NCI-H1436 (cell line): ENCODE data around the gene TTC13.

Experiments used
- DNase-seq: peaks from one replicate; lab custom pipeline; 2025; lab: John Stamatoyannopoulos, UW

The TTC13 gene

DNA sequence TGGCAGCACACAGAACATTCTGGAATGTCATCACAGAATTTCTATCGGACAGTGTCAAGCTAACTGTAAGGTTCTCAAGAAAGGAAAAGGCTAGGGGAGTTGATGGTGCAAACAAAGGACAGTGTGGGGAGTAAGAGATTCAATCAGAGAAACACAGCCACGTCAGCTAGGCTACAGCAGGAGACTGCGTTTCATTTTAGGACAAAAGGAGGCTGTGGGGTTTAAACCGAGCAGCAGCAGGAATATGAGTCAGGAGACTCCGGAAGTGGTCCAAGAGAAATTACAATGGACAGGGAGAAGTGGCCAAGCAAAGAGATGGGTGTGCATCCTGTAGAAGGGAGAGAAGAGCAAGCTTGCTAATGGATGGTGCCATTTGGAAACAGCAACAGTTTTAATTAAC is 72.9 kb downstream of the TTC13 start:
- no peak for DNase-seq

- no peak for DNase-seq
Observed at GRCh38 chr1:230902349-230902923, 76.2 kb downstream of the TTC13 start.

- DNase-seq = peak; percentile 57
Observed at GRCh38 chr1:230901671-230902070, 77.0 kb downstream of the TTC13 start.

- DNase-seq = no peak
Observed at GRCh38 chr1:230900984-230901383, 77.7 kb downstream of the TTC13 start.

DNA sequence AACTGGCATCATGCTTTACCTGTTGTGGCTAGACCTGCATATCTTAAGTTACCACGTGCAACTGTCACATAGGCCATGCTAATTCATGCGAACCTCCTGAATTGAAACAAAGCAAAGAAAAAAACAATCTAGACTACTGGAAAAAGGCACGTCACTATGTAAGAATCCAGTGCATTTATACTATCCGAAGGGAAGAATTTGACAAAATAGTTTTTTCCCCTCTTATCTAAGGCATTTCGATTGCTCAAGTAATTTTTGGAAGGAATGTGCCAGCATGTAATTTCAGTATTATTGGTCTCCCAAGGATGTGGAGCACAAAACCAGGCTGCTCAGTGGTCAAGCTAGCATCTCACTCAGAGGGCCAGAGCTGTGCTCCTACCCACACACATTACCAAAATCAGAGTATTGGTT is 78.8 kb downstream of the TTC13 start:
- DNase-seq = no peak

- no peak for DNase-seq
Observed at GRCh38 chr1:230898748-230899147, 79.9 kb downstream of the TTC13 start.

GRCh38 chr1:230898144-230898543 is 80.5 kb downstream of the TTC13 start:
- DNase-seq = no peak

- no peak for DNase-seq
Observed at GRCh38 chr1:230896779-230897178, 81.9 kb downstream of the TTC13 start.

GRCh38 chr1:230895452-230895851 is 83.2 kb downstream of the TTC13 start:
- no peak for DNase-seq

- DNase-seq = no peak
Observed at GRCh38 chr1:230894664-230895063, 84.0 kb downstream of the TTC13 start.

DNA sequence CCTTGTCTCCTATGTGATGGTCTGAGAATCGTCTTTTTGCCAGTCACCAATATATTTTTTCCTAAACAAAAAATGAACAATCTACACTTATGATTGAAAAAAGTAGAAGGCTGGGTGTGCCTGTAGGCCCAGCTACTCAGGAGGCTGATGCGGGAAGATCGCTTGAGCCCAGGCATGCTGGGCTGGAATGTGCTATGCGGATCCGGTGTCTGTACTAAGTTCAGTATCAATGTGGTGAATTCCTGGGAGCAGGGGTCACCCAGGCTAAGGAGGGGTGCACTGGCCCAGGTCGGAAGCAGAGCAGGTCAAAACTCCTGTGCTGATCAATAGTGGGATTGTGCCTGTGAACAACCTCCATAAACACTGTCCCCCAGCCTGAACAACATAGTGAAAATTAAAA is 84.6 kb downstream of the TTC13 start:
- no peak for DNase-seq

DNA sequence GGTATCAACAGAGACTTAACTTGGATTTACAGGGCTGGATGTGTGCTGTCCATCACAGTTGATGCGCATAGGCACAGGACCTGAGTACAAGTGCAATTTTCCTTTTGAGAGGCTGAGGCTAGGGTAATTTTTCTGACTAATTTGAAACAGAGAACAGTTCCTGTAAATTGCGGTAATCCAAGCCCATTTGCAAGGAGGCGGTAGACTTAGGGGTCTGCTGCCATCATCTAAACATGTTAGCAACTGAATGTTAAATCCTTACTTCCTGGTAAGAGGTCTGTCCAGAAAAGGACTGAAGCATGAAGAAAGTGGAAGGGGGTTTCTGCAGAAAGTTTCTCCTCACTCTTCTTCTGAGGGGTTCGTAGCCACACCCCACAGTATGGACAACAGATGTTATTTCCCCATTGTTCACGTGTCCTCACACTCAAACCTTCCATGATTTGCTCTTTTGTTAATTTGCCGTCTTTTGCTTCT is 86.6 kb downstream of the TTC13 start:
- DNase-seq = no peak

DNA sequence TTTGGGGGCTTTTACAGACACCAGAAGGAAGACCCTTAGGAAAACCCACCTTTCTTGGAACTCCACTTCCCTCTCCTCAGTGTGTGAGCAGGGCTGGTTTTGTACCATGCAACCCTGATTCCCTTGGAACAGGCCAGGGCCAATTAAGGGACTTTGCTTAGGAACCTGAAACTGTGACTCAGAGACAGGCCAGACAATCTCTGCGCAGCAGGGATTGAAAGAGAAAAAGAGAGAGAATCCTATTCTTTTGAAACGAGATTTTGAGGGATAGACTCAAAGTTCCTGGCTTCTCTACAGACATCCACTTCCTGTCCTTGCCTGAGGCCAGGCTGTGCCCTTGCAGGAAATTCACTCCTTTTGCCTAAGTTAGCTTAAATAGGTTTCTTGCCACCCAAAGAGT is 87.2 kb downstream of the TTC13 start:
- DNase-seq = no peak

DNA sequence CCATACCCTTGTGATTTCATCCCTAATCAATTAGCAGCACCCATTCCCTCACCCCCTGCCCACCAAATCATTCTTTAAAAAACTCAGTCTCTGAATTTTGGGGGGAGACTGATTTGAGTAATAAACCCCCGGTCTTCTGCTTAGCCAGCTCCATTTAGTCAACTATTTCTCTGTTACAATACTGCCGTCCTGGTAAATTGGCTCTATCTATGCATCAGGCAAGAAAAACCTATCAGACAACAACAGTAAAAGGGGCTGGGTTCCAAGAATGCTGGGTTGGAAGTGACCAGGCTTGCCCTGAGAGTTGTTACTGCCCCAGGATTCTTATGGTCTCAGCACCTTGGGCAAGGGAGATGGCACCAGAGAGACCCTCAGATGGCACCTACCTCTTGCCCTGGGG is 94.0 kb downstream of the TTC13 start:
- no peak for DNase-seq

DNA sequence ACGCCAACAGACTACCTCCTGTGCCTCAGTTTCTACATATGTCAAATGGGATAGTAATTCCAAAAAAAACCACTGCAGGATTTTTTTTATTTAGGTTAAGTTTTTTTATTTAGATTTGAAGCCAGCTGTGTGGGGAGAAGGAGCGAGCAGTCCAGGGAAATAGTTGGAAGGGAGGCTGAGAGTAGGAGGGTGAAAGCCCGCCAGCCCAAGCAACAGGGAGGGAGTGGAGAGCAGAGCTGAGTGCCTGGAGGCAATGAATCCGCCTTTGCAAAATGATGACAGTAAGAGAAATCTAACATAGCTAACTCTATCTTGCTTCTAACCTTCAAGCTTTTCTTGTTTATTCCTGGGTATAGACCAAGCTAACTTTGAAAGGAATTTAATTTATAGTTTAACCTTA is 94.7 kb downstream of the TTC13 start:
- no peak for DNase-seq

DNA sequence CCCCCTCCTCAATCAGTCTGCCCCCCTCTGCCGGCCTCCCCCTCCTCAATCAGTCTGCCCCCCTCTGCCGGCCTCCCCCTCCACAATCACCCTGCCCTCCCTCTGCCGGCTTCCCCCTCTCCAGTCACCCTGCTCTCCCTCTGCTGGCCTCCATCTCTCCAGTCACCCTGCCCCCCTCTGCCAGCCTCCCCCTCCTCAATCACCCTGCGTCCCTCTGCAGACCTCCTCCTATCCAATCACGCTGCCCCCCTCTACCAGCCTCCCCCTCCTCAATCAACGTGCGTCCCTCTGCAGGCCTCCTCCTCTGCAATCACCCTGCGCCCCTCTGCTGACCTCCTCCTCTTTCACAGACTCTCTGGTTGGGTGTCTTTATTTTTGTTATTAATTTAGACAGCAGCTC is 98.9 kb downstream of the TTC13 start:
- DNase-seq = no peak

- DNase-seq = no peak
Observed at GRCh38 chr1:230878591-230878990, 100.1 kb downstream of the TTC13 start.

- no peak for DNase-seq
Observed at GRCh38 chr1:230877924-230878590, 100.6 kb downstream of the TTC13 start.

DNA sequence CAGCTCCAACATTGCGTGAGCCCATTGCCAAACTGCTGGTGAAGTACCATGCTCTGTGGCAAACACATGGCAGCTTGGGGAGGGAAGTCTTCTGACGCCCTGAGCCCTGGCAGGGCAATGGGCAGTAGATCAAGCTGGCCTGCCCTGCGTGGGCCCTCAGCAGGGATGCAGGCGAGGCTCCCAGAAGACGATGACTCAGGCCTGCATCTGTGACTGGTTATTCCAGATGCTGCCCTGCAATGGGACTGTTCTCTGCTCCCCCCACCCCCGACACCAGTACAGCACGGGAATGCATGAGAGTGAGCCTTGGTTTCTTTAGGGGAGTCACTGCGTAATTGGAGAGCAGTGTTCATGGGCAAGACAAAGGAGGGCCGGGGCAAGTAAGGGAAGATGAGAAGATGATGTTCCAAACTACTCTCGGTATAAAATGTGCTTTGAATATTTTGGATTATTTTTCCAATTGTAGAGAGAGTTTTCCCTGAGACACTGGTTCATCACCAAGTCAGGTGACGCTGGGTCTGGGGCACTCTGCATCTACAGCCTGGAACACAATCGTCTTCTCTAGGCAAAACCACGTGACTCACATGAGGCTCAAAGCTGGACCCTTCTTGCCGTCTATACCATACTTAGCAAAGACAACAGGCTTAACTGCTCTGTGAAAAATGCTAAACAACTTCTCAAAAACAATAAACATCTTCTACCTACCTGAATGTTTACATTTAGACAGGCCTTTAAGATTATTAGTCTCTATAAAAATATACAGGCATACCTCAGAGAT is 101.3 kb downstream of the TTC13 start:
- DNase-seq = no peak

- DNase-seq = no peak
Observed at GRCh38 chr1:230876660-230877059, 102.0 kb downstream of the TTC13 start.

DNA sequence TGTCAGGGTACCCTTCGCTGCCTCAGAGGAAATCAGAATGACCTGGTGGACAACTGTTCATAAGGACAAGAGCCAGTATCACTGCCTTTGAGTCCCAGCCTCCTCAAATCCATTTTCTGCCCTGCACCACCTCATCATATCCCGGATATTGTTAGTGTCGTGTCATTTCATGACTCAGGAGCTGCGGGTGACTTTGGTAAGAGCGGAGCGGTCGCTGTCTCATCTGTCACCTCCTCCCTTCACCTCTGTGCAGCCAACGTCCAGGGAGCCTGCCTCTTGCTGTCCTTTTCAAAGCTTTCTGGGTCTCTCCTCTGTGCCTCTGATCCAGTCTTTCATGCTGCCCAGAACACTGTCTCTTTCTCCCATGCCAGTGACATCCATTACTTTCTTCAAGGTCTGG is 103.3 kb downstream of the TTC13 start:
- no peak for DNase-seq

GRCh38 chr1:230870916-230871315 is 107.7 kb downstream of the TTC13 start:
- DNase-seq = no peak

GRCh38 chr1:230869500-230869899 is 109.2 kb downstream of the TTC13 start:
- no peak for DNase-seq
